HepG2 (cell line): ENCODE measurements around the gene PASK. TPM values are rescaled to one million over a fixed set of nuclear protein-coding genes. Genes with fewer than 3 reads are reported as not detected.

Experiments used
- ATAD3A ChIP-seq: sonication (generic); formaldehyde crosslinking; IDR thresholded peaks from 2 replicates; pipeline ENCODE4 v1.4.0; 2020; ENCODE audit warnings: missing genetic modification reagents
- ATRX ChIP-seq: sonication (generic); formaldehyde crosslinking; IDR thresholded peaks from 2 replicates; pipeline ENCODE4 v1.4.0; 2020; ENCODE audit warnings: missing genetic modification reagents, borderline replicate concordance
- CBFB ChIP-seq: sonication (generic); formaldehyde crosslinking; IDR thresholded peaks from 2 replicates; pipeline ENCODE4 v1.4.0; 2020; ENCODE audit warnings: missing genetic modification reagents
- ERF ChIP-seq: IDR thresholded peaks from 2 replicates; pipeline ENCODE4 v1.6.1; 2018; ENCODE audit warnings: missing biosample characterization, missing genetic modification reagents
- KDM5B ChIP-seq: sonication (generic); formaldehyde crosslinking; IDR thresholded peaks from 2 replicates; pipeline ENCODE4 v1.4.0; 2020; ENCODE audit warnings: missing genetic modification reagents, mild to moderate bottlenecking, borderline replicate concordance
- NCOA5 ChIP-seq: sonication (generic); formaldehyde crosslinking; IDR thresholded peaks from 2 replicates; pipeline ENCODE4 v1.4.0; 2020; ENCODE audit warnings: missing genetic modification reagents
- NR0B2 ChIP-seq: sonication (generic); formaldehyde crosslinking; IDR thresholded peaks from 2 replicates; pipeline ENCODE4 v1.4.0; 2020; ENCODE audit warnings: mild to moderate bottlenecking, missing genetic modification reagents
- PHF21A ChIP-seq: sonication (generic); formaldehyde crosslinking; IDR thresholded peaks from 2 replicates; pipeline ENCODE4 v1.5.0; 2020; ENCODE audit warnings: mild to moderate bottlenecking, missing genetic modification reagents
- PRMT3 ChIP-seq: sonication (generic); formaldehyde crosslinking; IDR thresholded peaks from 2 replicates; pipeline ENCODE4 v1.8.1; 2022; ENCODE audit warnings: low read depth, mild to moderate bottlenecking, moderate library complexity, missing genetic modification reagents, borderline replicate concordance
- SAP130 ChIP-seq: IDR thresholded peaks from 2 replicates; pipeline ENCODE4 v1.6.1; 2016; ENCODE audit warnings: low read depth
- SNAPC5 ChIP-seq: sonication (generic); formaldehyde crosslinking; IDR thresholded peaks from 2 replicates; pipeline ENCODE4 v1.8.1; 2023; ENCODE audit warnings: mild to moderate bottlenecking, missing genetic modification reagents, borderline replicate concordance
- TBX2 ChIP-seq: sonication (generic); formaldehyde crosslinking; IDR thresholded peaks from 2 replicates; pipeline ENCODE4 v1.5.0; 2020; ENCODE audit warnings: missing genetic modification reagents, mild to moderate bottlenecking, borderline replicate concordance
- TFAP4 ChIP-seq: sonication (generic); IDR thresholded peaks from 2 replicates; pipeline ENCODE4 v1.6.1; 2016; ENCODE audit warnings: low read depth, borderline replicate concordance
- TRAFD1 ChIP-seq: sonication (generic); formaldehyde crosslinking; IDR thresholded peaks from 2 replicates; pipeline ENCODE4 v1.5.1; 2020; ENCODE audit warnings: missing genetic modification reagents, mild to moderate bottlenecking, borderline replicate concordance
- ZBTB42 ChIP-seq: sonication (generic); formaldehyde crosslinking; IDR thresholded peaks from 2 replicates; pipeline ENCODE4 v1.5.0; 2020; ENCODE audit warnings: mild to moderate bottlenecking, missing genetic modification reagents
- ZNF224 ChIP-seq: sonication (generic); formaldehyde crosslinking; IDR thresholded peaks from 2 replicates; pipeline ENCODE4 v1.5.0; 2020; ENCODE audit warnings: mild to moderate bottlenecking, missing genetic modification reagents
- ZNF326 ChIP-seq: sonication (generic); formaldehyde crosslinking; IDR thresholded peaks from 2 replicates; pipeline ENCODE4 v1.4.0; 2020; ENCODE audit warnings: missing genetic modification reagents, borderline replicate concordance
- ZNF501 ChIP-seq: sonication (generic); formaldehyde crosslinking; IDR thresholded peaks from 2 replicates; pipeline ENCODE4 v1.5.1; 2020; ENCODE audit warnings: mild to moderate bottlenecking, moderate library complexity, missing genetic modification reagents
- ZNF562 ChIP-seq: sonication (generic); formaldehyde crosslinking; IDR thresholded peaks from 2 replicates; pipeline ENCODE4 v1.8.0; 2022; ENCODE audit warnings: missing genetic modification reagents, borderline replicate concordance
- ZNF687 ChIP-seq: sonication (generic); formaldehyde crosslinking; IDR thresholded peaks from 2 replicates; pipeline ENCODE4 v1.5.1; 2020; ENCODE audit warnings: mild to moderate bottlenecking, missing genetic modification reagents, moderate library complexity
- ZNF761 ChIP-seq: sonication (generic); formaldehyde crosslinking; conservative IDR thresholded peaks from 2 replicates; pipeline ENCODE4 v1.4.0; 2020; ENCODE audit warnings: mild to moderate bottlenecking, missing genetic modification reagents
- ZNF781 ChIP-seq: sonication (generic); formaldehyde crosslinking; IDR thresholded peaks from 2 replicates; pipeline ENCODE4 v1.5.1; 2020; ENCODE audit warnings: borderline replicate concordance, mild to moderate bottlenecking, missing genetic modification reagents; ENCODE audit errors: not compliant biosample characterization
- ZSCAN29 ChIP-seq: sonication (generic); formaldehyde crosslinking; conservative IDR thresholded peaks from 2 replicates; pipeline ENCODE4 v1.4.0; 2020; ENCODE audit warnings: mild to moderate bottlenecking, missing genetic modification reagents
- polyA plus RNA-seq, 8 experiments: library from polyadenylated mRNA; depleted of rRNA in 3 of 8; stranded (reverse) in 7 of 8; unstranded in 1 of 8; fragments of >200 nt; fragmentation: Illumina TruSeq in 4 of 8; extraction: Trizol in 4 of 8; gene quantifications; 2 replicates each; pipeline versions ENCODE4 v1.2.1 to v1.2.3, GENCODE V29; 2011 to 2016; ENCODE audit warnings: low read depth in 4 of 8, missing spikeins in 1 of 8, mixed read lengths in 1 of 8; ENCODE audit not compliant: insufficient read depth in 1 of 8
- total RNA-seq, 5 experiments: library from RNA; depleted of rRNA; stranded (reverse); fragments of >200 nt; fragmentation: Illumina TruSeq; extraction: Trizol; gene quantifications; 2 replicates each; pipeline ENCODE4 v1.2.3, GENCODE V29; 2016; ENCODE audit warnings: low read depth in 1 of 5

The PASK gene
- total and polyA plus RNA-seq, 2 of the 13 experiments (the other 11 are each of a cell fraction or from before 2014, with no cell fraction given): 6.9 to 17.0 TPM

- TF ChIP-seq ZNF687: no peak; the same call in none of the 2 replicates
- 0 out of 2 replicates have a peak, but pooled peaks have one; percentile 8 for TF ChIP-seq ERF (CRISPR knock-in tag)
- TF ChIP-seq ZNF761: peak; percentile 26; the same call in 1 of the 2 replicates
- TF ChIP-seq ATAD3A: 0 out of 2 replicates have a peak, but pooled peaks have one; percentile 3
- no peak for TF ChIP-seq NCOA5 (CRISPR knock-in tag)
- TF ChIP-seq ZBTB42 (CRISPR knock-in tag): no peak
- no peak for TF ChIP-seq CBFB (CRISPR knock-in tag)
- TF ChIP-seq KDM5B (CRISPR knock-in tag): 0 out of 2 replicates have a peak, but pooled peaks have one; percentile 12
- 0 out of 2 replicates have a peak, but pooled peaks have one; percentile 34 for TF ChIP-seq PHF21A (CRISPR knock-in tag)
- no peak for TF ChIP-seq SAP130
- 0 out of 2 replicates have a peak, but pooled peaks have one; percentile 47 for TF ChIP-seq ZNF224 (CRISPR knock-in tag)
- peak; percentile 17; the same call in 1 of the 2 replicates for TF ChIP-seq TFAP4
- TF ChIP-seq PRMT3 (CRISPR knock-in tag): no peak
- TF ChIP-seq TRAFD1 (CRISPR knock-in tag): no peak
- no peak for TF ChIP-seq ZNF562 (CRISPR knock-in tag)
- TF ChIP-seq ZNF781 (CRISPR knock-in tag): no peak
- peak; percentile 3; the same call in 1 of the 2 replicates for TF ChIP-seq NR0B2
- peak; percentile 2; the same call in 1 of the 2 replicates for TF ChIP-seq ZSCAN29
- no peak for TF ChIP-seq SNAPC5 (CRISPR knock-in tag)
- no peak for TF ChIP-seq ATRX (CRISPR knock-in tag)
- TF ChIP-seq ZNF501 (CRISPR knock-in tag): 0 out of 2 replicates have a peak, but pooled peaks have one; percentile 38
- TF ChIP-seq TBX2: peak; percentile 26; the same call in 1 of the 2 replicates
- TF ChIP-seq ZNF326 (CRISPR knock-in tag): no peak
Measured at GRCh38 chr2:241149675-241149924, 328 bp upstream of the PASK start (continued).
